SIG-M5 treated with dmso at 0.1 percent for 504 hours (cell line): ENCODE measurements around the gene SLC12A7.
"Not testable (repeated sequence)": the region's sequence is repeated elsewhere in the genome, so short reads cannot be mapped to it uniquely, and the experiment has no call there.

Source experiments
- DNase-seq: peaks from one replicate; lab custom pipeline; 2025; ENCODE audit not compliant: unreplicated experiment; lab: John Stamatoyannopoulos, UW

Gene SLC12A7

DNA sequence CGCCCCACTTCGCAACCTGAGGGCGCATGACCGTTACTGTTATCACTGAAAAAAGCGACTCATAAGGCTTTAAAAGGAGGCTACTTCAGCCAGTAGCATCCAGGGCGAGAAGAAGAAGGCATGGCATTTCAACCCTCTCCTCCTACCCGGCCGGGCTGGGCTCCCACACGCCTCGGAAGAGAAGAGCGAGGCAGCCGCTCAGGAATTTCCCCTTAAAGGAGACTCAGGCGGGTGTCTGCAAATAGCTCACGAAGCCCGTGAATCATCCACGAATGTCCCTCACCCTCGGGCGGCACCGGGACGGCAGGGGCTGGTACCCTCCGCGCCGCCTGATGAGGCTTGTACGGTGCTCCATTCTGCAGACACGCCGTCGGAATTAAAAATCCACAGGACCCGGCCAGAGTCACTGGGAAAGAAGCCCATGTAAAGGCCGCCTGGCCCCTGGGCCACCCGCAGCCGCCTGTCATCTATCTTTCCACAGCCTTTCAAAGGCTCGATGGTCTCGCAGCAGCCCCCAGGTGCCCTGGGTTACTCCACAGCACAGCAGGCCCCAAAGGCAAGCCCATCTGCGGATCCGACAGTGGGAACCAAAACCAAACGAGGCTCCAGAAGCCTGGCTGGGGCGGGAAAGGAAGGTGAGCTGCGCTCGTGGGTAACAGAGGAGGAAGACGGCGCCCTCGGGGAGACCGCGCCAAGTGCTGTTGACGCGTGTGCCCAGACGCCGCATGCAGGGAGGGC, 11.8 kb downstream of the SLC12A7 start:
- no peak for DNase-seq

DNA sequence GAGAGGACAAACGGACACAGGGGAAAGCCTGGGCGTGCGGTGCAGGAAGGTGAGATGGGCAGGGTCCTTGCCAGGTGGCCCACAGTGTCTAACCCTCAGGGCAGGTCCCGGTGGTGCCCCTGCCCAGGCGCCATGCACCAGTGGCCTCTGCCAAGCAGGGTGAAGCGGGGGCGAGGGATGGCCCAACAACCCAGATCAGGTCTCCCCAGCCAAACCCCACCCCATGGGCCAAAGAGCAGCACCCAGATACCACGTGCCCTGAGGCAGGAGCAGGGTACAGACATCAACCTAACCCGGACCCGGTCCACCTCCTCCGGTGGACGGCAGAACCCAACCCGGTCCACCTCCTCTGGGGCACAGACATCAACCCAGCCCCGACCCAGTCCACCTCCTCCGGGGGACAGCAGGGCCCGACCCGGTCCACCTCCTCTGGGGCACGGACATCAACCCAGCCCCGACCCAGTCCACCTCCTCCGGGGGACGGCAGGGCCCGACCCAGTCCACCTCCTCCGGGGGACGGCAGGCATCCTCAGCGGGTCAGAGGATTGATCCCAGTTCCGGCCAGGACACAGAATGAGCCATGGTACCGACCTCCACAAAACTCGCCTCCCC, 12.8 kb downstream of the SLC12A7 start:
- no peak for DNase-seq

DNA sequence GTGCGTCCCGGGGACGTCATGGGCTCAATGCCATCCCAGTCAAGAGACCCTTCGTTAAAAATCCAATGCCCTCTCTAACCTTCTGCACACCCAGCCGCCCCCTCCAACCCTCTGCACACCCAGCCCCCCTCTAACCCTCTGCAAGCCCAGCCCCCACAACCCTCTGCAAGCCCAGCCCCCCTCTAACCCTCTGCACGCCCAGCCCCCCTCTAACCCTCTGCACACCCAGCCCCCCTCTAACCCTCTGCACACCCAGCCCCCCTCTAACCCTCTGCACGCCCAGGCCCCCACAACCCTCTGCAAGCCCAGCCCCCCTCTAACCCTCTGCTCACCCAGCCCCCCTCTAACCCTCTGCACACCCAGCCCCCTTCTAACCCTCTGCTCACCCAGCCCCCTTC, 13.9 kb downstream of the SLC12A7 start:
- not testable (repeated sequence) for DNase-seq

DNA sequence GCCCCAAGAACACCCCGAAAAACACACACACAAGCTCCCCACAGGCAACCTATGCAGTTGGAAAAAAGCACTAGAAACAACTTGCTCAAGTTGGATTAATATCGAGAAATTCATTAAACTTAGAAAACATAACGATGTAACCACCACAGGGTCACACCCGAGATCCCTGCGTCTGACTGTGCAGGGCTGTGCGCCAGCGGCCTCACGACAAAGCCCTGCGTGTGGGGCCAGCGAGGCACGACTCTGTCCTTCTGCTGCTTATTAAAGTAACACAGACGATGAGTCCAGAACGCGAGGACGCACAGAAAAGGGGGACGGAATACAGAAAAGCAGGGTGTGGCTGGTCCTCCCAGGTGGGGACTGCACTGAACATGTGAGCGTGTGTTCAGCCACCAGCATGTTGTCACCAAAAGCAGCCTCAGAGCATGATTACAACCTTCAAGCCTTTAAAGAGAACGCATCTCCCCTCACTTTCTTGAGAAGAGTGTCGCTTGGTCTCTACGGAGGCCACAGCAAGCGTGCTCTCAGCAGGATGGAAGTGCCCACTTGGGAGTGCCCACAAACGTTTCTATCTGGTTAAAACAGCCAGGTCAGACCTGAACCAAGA, 14.4 kb downstream of the SLC12A7 start:
- DNase-seq = no peak

DNA sequence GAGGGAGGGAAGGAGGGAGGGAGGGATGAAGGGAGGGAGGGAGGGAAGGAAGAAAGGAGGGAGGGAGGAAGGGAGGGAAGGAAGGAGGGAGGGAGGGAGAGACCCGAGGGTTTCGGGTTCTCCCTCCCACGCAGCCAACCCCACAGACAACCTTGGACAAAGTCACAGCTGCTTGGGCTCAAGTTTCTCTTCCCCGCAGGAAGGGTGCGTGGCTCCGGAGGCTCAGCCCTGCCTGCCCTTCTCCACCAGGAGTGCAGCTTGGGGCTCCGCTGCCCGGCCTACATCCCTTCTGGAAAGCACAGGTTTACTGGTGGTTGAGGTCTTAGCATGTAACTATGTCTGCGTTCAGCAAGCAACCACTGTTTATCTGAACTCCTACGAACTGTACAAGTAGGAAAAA, 15.0 kb downstream of the SLC12A7 start:
- DNase-seq = no peak

DNA sequence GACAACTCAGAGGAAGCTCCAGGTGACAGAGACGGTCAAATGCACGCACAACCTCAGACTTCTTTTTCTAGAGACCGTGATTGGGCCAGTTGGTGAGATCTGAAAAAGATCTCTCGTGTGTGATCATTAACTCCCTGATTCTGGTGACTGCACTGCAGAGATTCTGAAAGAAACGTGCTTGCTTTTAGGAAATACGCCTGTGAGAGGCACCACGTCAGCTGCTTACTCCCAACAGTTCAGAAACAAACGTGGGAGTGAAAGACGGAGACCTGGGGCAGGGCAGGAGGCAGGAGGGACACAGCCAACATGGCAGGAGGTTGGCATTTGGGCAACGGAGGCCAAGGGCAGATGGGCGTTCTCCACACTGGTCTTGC, 15.9 kb downstream of the SLC12A7 start:
- DNase-seq = no peak

DNA sequence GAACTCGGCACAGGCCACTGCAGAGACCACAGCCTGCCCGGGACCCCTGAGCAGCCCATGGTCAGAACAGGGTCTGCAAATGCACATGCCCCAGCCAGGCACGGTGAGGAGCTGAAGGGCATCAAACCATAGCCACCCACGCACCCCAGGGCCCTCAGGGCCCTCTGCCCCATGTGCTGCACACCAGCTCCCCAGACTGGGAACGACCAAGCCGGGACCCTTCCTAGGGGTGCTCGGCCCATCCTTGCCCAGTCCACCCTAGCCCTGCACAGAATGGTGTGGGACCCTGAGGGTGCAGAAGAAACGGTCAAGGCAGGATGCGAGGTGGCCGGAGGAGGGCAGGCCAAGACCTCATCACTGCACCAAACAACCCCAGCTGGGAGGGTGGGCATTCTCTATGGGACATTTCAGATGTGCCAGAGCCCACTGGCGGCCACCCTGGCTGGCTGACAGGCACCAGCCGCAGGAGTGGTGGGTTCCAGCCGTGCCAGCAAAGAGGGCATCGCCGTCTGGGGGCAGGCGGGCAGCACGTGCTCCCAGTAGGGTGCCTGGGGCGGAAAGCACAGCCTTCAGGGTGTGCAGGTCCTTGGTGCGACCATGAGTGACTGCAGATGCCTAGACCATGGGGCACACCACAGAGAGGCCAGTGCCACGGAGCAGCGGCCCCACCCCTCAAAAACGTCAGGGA, 16.4 kb downstream of the SLC12A7 start:
- no peak for DNase-seq

DNA sequence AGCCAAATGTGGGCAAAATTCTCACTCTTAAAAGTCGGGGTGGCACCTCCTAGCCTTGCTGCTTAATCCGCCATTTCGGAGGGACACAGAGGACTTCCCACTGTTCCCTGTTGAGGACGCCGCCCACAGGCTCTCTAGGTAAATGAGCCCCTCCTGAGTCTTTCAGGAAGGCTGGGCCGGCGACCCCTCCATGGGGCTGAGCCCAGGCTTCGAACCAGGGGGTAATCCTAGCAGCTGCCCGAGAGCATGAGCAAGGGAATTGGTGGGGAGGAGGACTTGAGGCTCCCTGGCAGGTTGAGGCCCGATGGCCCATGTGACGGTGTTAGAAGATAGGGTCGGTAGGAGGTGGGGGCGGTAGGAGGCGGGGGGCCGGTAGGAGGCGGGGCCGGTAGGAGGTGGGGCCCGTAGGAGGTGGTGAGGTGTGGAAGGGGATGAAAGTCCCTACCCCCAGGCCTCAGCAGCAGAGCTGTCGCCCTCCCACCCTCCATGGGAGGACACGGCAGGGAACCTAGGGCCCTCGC, 17.1 kb downstream of the SLC12A7 start:
- DNase-seq = no peak

DNA sequence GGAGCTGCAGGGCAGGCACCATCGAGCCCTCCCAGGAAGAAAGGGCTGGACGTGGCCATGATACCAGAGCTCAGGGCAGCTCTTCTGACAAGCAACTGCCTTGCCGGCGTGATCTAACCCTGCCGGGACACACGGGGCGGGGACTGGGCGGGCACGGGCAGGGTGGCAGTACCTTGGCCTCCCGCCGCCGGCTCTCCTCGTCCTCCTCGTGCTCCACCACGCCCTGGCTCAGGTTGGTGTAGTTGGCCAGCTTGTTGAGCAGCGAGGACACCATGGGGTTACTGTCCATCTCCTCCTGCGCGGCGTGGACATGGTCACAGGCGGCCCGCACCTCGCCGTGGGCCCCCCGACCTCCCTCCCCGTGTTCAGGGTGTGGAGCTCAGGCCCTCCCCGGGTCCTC, 18.5 kb downstream of the SLC12A7 start:
- DNase-seq = no peak

DNA sequence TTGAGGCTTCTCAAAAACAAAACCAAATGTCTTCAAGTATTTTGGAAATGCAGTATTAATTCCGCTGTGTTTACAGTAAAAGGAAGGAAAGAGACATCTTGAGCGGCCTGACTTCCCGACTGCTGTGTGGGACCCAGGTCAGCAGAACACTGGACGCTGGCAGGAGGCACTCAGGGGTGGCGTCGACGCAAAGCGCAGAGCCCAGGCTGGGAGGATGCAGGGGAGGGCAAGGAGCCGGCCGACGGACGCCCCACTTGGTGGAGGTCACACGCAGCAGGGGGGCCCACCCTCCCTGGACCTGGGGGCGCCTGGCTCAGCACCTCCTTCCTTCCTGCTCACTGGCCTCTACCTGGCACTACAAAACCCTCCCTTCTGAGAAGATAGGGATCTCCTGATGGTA, 19.7 kb downstream of the SLC12A7 start:
- DNase-seq = no peak

DNA sequence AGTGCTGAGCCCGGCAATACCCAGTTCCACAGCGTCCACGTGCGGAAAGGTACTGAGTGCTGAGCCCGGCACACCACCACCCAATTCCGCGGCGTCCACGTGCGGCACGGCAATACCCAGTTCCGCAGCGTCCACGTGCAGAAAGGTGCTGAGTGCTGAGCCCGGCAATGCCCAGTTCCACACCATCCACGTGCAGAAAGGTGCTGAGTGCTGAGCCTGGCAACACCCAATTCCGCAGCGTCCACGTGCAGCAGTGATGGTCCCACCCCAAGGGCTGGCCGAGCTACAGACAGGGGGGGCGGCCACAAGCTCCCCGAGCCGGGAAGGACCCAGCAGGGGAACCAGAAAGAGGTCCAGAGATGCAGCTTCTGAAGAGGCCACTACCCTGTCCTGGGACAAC, 20.2 kb downstream of the SLC12A7 start:
- DNase-seq = no peak

DNA sequence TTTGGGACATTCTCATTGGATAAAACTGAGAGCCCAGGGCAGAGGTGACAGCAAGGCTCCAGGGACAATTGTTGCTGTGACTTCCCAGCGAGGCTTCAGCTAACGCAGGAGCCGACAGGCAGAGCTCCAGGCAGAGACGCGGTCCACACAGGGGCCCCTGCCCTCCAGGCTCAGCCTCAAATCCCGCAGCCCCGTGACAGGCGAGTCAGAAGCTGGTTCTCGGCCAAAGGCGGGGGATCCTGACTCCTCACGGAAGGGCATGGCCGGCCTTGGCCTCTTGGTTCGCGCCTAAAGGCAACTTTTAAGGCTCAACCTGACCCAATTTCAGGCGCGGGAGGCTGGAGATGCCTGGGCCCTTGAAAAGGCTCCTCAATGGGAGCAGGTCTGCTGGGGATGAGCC, 21.3 kb downstream of the SLC12A7 start:
- no peak for DNase-seq

DNA sequence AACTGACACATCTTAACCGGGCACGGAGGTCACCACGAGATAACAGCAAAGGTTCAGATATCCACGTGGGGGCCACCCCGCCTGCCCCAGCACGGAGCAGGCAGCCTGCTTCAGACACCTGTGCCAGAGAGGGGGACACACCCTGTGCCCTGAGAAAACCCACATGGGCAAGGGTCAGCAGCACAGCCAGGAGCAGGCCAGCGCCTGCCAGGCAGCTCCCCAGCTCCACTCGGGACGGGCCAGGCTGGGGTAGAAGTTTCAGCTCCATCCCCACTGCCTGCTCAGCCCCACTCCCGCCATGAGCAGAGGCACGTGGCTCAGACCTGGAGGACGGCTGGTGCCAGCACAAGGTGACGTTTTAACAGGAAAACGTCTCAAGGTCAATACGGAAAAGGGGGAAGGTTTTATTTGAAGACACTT, 22.2 kb downstream of the SLC12A7 start:
- DNase-seq = no peak

DNA sequence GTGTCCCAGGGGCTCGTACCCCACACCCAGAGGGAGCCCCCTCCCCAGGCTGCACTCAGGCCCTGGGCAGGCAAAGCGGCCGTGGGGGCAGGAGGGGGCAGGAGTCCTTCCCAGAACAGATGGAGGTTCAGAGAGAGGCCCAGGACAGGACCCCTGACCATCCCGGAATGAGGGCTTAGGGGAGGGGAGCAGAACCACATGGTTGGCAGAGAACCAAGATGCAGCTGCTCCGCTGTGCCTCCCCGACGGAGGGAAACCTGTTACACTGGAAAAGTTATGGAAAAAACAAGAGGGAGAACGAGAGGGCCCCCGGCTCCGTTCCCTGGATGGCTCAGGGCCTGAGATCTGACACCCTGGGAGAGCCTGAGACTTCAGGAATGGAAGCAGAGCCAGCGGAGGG, 22.7 kb downstream of the SLC12A7 start:
- no peak for DNase-seq

DNA sequence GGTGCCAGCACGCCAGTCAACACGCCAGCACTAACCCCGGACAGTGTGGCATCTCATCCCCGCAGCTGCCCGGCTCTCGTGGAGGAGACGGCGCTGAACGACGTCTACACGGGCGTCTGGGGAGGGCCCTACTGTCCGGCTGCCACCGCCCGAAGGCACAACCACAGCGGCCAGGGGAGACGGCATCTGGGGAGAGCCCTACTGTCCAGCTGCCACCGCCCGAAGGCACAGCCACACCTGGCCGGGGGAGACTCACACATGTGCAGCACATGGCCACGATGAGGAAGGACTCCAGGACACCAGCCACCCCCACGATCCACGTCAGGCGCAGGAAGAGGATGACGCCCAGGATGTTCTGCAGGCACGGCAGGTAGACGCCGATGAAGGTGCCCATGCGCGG, 23.1 kb downstream of the SLC12A7 start:
- DNase-seq = no peak

DNA sequence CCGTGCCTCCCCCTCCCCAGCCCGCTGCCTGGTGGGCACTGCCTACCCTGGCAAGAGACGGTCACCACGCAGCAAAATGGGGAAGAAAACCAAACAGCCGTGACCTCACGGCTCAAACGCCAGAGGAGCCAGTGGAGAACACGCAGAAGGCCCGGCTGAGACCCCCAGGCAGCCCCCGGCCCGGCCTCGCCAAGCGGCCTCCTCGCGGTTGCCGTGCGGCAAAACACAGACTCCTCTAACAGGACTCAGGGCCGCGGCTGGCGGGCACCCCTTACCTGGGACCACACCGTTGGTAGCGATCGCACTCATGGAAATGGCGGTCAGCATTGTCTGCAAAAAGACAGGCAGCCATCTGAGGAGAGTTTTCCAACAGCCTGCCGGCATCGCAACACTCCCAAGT, 23.8 kb downstream of the SLC12A7 start:
- DNase-seq = no peak

DNA sequence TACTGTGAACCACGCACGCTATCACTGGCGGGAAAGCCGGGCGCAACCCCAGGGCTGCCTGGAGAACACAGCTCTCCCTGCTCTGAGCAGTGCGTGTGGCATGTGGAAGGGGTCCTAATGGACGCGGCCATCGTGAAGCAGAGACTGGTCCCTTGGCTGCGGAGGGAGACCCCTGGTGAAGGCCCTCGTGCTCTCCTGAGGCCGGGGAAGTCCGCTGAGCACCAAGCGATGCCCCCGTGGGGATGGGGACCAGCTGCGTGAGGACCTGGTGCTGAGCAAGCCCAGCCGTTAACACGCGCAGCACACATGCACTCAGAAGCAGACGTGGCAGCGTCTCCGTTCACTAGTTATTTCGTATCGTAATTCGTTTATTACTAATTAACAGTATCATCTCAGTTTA, 24.4 kb downstream of the SLC12A7 start:
- DNase-seq = no peak

DNA sequence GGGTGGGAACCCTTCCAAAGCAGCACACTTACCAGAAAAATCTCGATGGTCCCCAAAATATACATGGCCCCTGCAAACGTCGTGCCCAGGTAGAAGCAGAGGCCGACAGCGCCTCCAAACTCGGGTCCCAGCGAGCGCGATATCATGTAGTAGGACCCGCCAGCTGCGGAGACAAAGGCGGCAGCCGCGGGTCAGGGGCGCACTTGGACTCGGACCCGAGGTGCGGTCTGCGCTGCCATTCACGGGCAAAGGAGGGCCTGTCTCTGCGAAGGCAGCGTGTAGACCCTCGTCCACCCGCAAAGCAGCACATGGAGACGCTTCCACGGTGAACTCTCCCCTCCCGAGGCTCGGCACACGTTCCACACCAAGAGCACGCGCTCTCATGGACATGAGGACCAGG, 25.0 kb downstream of the SLC12A7 start:
- DNase-seq = no peak

DNA sequence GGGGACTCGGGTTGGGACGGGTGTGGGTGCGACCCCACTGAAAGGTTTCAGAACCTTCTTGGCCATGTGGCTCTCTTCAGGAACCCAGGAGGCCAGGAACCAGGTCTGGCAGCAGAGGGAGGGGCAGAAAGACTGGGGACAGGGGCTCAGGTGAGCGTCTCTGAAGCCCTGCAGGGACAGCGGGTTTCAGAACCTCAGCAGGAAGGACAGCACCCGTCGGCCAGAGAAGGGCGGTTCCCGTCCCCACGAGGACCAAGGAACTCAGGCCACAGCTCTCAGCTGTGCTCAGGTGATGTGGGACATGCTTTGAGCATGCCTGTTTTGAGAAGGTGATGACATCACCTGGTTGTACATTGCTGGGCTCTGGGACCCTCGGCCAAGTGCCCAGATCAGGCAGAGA, 25.7 kb downstream of the SLC12A7 start:
- DNase-seq = no peak

DNA sequence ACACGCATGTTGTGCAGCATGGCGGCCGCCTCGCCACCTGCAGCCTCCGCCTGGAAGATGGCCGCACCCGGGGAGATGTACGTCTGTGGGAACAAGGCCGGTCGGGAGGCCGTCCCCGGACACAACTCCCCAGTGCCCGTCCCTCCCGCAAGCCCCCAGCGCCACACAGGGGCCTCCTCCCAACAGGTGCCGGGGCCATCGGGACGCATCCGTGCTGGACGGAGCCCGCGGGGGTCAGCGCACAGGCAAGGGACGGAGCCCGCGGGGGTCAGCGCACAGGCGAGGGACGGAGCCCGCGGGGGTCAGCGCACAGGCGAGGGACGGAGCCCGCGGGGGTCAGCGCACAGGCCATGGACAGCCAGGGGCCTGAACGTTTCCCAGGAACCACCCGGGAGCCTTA, 26.5 kb downstream of the SLC12A7 start:
- no peak for DNase-seq

DNA sequence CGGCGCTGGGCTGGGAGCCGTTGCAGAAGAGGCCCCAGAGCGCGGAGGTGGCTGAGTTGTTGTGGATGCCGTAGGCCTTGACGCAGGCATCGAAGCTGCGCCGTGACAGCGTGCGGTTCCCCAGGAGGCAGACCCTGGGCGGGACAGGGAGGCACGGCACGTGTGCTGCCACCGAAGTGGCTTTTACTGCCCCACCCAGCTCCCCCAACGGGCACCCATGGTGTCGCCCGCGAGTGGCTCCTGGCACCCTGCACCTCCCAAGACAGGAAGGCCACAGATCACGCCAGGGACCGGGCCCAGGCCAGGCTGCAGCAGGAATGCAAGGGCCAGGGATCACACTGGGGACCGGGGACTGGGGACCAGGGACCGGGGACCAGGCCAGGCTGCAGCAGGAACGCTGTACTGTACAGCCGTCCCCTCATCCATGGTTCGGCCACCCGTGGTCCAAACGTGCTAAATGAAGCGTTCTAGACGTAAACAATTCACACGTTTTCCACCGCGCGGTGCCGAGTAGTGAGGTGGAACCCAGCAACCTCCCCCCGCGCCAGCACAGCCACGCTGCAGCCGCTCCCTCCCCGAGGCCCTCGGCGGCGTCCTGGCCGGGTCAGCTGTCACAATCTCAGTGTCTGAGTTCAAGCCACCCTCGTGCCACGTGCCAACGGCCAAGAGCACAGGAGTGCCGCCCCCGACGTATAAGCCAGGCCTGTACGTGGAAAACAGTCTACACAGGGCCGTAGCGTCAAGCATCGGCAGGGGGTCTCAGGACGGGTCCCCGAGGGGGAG, 27.8 kb downstream of the SLC12A7 start:
- no peak for DNase-seq
